Measurements from ENCODE around the gene C2orf66.

- TF ChIP-seq CTCF (conservative IDR thresholded peaks at IDR 0.05 in 1 of 2, IDR thresholded peaks at IDR 0.05 in 1 of 2; ENCODE audit: extremely low read depth in 1 of 2, insufficient read depth in 1 of 2, low read depth in 1 of 2, low read length in 2 of 2) (no peak), EZH2 (IDR thresholded peaks at IDR 0.05; ENCODE audit: borderline replicate concordance, low read length) (no peak)
These were observed 18.2 kb upstream of the C2orf66 start for GRCh38 chr2:196827356-196827755.

Data from mammary epithelial cell (primary cell).